ENCODE data around the gene CERS1. TPM values are rescaled to one million over a fixed set of nuclear protein-coding genes. Genes with fewer than 3 reads are reported as not detected.

CERS1 gene
- total and polyA plus RNA-seq, 2 donors (not counting 3 experiments of a cell fraction or from before 2014, with no cell fraction given): 4.0 to 8.5 TPM

- Histone ChIP-seq H3K27me3 (ENCODE audit: control insufficient read depth in 2 of 2, insufficient read depth in 2 of 2, low read length in 2 of 2) (no peaks in the 10 kb centered on the region), H3K4me2 (ENCODE audit: insufficient read depth, low read length) (no peak overlapping the region), H3K9me1 (replicated peaks; ENCODE audit: control insufficient read depth, extremely low read depth, insufficient read depth, low read length) (no peaks in the 10 kb centered on the region), H4K20me1 (replicated peaks; ENCODE audit: control insufficient read depth, extremely low read depth, insufficient read depth, low read length) (no peaks in the 10 kb centered on the region), H3K4me1 (ENCODE audit: control insufficient read depth, extremely low read depth, insufficient read depth, low read length) (peaks cover 16% of the 10 kb centered on the region), H3K36me3 (ENCODE audit: control insufficient read depth in 2 of 2, extremely low read depth in 1 of 2, insufficient read depth in 2 of 2, low read length in 2 of 2) (peaks cover 29 to 77% of the 10 kb centered on the region in 2 experiments), H3K4me3 (replicated peaks in 1 of 3; ENCODE audit: insufficient read depth in 1 of 3, low read depth in 1 of 3, low read length in 3 of 3) (no peak overlapping the region), H3K9ac (replicated peaks; ENCODE audit: extremely low read depth, insufficient read depth, low read length) (no peak overlapping the region), H3K27ac (ENCODE audit: insufficient read depth, low read depth, low read length) (no peak overlapping the region), H3K79me2 (ENCODE audit: control insufficient read depth, insufficient read depth, low read length) (peaks cover 2% of the 10 kb centered on the region), H3K9me3 (replicated peaks; ENCODE audit: control insufficient read depth, insufficient read depth, low read length) (no peaks in the 10 kb centered on the region), H2AFZ (ENCODE audit: low read depth, low read length) (no peak overlapping the region)
- intact Hi-C loops (cut with micrococcal nuclease) (no loop called here), dilution Hi-C loops (cut with MboI; ENCODE audit: extremely low pct_ligation_motif_present, low sequenced_read_pairs) (no loop called here)
- CTCF ChIA-PET: interaction anchor here (1.0 to 1.9 kb wide), 10 partner anchors 8 to 267 kb away, joined by 3 to 11 read pairs (median 4); partner anchors contain the start of gene UPF1
- no peak for FAIRE-seq
- POLR2A ChIA-PET: no interaction called here
- DNase-seq (ENCODE audit: low read depth, low spot score): no peak
- no TSS peak for BruUV-seq (replicated peaks)
- TF ChIP-seq JUN (IDR thresholded peaks at IDR 0.05; ENCODE audit: borderline replicate concordance, insufficient read depth, insufficient read length, low read depth) (no peak), FOS (IDR thresholded peaks at IDR 0.05; ENCODE audit: borderline replicate concordance, insufficient read depth, low read length) (no peak), CTCF (IDR thresholded peaks at IDR 0.05; ENCODE audit: extremely low read depth in 1 of 2, insufficient read depth in 1 of 2, low read depth in 1 of 2, low read length in 2 of 2) (peak; percentile 24 to 48), EZH2 (IDR thresholded peaks at IDR 0.05; ENCODE audit: borderline replicate concordance, low read depth, low read length, severe bottlenecking) (no peak)
Measured at GRCh38 chr19:18856385-18857126, 39.4 kb downstream of the CERS1 start.

Data from endothelial cell of umbilical vein (primary cell).